Effector memory CD4-positive, alpha-beta T cell (primary cell): Measurements from ENCODE around the gene FGD3.
"Not testable (repeated sequence)": the region's sequence is repeated elsewhere in the genome, so short reads cannot be mapped to it uniquely, and the experiment has no call there.

ENCODE experiments used
- DNase-seq, 3 donors: peaks; one replicate each; pipeline ENCODE4 v3.0.0-alpha.2; 2020
- H3K27ac ChIP-seq: 2 replicates; pipeline ENCODE4 v1.7.0; 2013; ENCODE audit warnings: mild to moderate bottlenecking, low read length, moderate library complexity; ENCODE audit not compliant: insufficient read depth, poor library complexity, severe bottlenecking
- H3K27me3 ChIP-seq: replicated peaks from 2 replicates; pipeline ENCODE4 v1.7.0; 2013; ENCODE audit warnings: mild to moderate bottlenecking, low read length; ENCODE audit not compliant: insufficient read depth, control insufficient read depth, poor library complexity, severe bottlenecking
- H3K36me3 ChIP-seq: 2 replicates; pipeline ENCODE4 v1.7.0; 2013; ENCODE audit warnings: mild to moderate bottlenecking, low read length, moderate library complexity; ENCODE audit not compliant: control insufficient read depth, insufficient read depth
- H3K4me1 ChIP-seq: 2 replicates; pipeline ENCODE4 v1.7.0; 2013; ENCODE audit warnings: low read length, mild to moderate bottlenecking; ENCODE audit not compliant: control insufficient read depth, insufficient read depth, poor library complexity, severe bottlenecking
- H3K4me3 ChIP-seq: 2 replicates; pipeline ENCODE4 v1.7.0; 2013; ENCODE audit warnings: low read length, low read depth, mild to moderate bottlenecking; ENCODE audit not compliant: insufficient read depth, poor library complexity, severe bottlenecking
- H3K9me3 ChIP-seq: 2 replicates; pipeline ENCODE4 v1.7.0; 2013; ENCODE audit warnings: mild to moderate bottlenecking, low read length, moderate library complexity; ENCODE audit not compliant: control insufficient read depth

Gene FGD3

DNA sequence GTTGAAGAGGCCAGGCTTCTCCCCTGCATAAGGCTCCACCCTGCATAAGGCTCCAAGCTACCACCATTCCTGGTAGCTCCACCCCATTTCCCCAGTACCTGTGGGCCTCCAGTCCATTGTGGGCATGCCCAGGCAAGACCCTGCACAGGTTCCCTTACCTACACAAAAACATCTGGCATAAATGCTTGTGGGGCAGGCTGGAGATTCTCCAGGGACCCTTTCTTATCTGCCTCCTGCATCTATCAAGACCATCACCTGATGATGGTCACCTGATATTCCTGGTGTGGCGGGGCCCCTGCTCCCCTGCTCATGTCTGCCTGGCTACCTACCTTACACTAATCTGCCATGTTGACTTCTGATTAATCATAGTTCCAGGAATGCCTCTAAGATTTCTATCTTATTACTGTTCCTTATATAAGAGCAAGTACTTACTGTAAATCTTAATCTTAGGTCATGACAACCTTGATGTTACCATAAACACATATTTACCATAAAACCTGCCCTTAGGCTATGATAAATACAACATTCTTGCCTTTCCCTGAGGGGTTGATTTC, 41.0 kb downstream of the FGD3 start:
- Histone ChIP-seq H3K27ac (peak overlapping the region; percentile 37), H3K9me3 (no peaks in the 10 kb centered on the region), H3K4me3 (no peak overlapping the region), H3K36me3 (peaks cover 10% of the 10 kb centered on the region), H3K4me1 (peaks cover 41% of the 10 kb centered on the region), H3K27me3 (no peaks in the 10 kb centered on the region)
- DNase-seq: no peak

DNA sequence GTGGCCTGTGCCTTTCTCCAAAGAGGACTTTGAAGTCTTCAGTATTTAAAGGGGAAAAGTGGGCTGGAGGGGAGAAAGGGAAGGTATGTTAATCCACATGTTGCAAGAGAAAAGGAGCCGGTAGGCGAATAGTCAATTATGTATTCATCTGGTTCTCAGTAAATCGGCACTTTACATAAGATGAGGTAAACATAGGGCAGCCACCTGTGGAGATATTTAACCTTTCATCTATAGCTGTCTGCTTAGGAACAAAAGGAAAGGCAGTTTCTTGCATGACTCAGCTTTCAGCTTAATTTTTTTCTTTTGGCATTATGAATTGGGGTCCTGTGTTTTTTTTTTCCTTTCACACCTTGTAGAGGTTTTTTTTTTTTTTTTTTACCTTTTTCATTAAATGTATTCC, 42.2 kb downstream of the FGD3 start:
- no peaks in the 10 kb centered on the region for H3K27me3 ChIP-seq
- H3K4me3 ChIP-seq: no peak overlapping the region
- peaks cover 39% of the 10 kb centered on the region for H3K4me1 ChIP-seq
- DNase-seq: no peak
- H3K9me3 ChIP-seq: no peaks in the 10 kb centered on the region
- H3K27ac ChIP-seq: no peak overlapping the region
- peaks cover 1% of the 10 kb centered on the region for H3K36me3 ChIP-seq

DNA sequence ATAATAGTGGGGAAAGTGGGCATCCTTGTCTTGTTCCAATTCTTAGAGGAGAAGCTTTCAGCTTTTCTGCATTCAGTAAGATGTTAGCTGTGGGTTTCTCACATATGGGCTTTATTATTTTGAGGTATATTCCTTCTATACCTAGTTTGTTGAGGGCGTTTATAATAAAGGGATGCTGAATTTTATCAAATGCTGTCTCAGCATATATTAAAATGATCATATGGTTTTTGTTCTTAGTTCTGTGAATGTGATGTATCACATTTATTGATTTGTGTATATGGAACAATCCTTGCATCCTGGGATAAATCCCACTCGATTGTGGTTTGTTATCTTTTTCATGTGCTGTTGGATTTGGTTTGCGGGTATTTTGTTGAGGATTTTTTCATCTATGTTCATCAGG, 43.1 kb downstream of the FGD3 start:
- H3K4me3 ChIP-seq: no peak overlapping the region
- no peaks in the 10 kb centered on the region for H3K36me3 ChIP-seq
- H3K27me3 ChIP-seq: no peaks in the 10 kb centered on the region
- no peak for DNase-seq
- H3K9me3 ChIP-seq: no peaks in the 10 kb centered on the region
- peak overlapping the region; percentile 14 for H3K27ac ChIP-seq
- H3K4me1 ChIP-seq: peaks cover 33% of the 10 kb centered on the region

DNA sequence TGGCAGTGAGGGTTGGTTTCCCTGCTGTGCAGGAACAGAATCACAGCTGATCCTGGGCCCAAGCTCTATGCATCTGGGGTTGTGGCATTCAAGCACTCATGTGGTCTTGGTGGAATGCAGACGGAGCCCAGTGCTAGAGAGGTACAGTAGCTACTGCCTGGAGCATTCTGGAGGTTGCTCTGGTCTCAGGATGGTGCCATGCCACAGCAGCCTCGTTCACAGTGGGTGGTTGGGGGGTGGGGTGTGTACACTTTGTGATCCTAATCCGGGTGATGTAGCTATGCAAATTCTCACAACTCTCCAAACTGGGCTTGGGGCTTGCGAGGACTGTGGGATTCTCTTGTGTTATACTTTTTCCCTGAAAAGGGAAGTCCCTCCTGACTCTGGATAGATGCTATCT, 45.2 kb downstream of the FGD3 start:
- peak overlapping the region; percentile 11 for H3K27ac ChIP-seq
- no peak overlapping the region for H3K4me3 ChIP-seq
- DNase-seq: no peak
- H3K4me1 ChIP-seq: peaks cover 23% of the 10 kb centered on the region
- no peaks in the 10 kb centered on the region for H3K36me3 ChIP-seq
- no peaks in the 10 kb centered on the region for H3K9me3 ChIP-seq
- no peaks in the 10 kb centered on the region for H3K27me3 ChIP-seq

DNA sequence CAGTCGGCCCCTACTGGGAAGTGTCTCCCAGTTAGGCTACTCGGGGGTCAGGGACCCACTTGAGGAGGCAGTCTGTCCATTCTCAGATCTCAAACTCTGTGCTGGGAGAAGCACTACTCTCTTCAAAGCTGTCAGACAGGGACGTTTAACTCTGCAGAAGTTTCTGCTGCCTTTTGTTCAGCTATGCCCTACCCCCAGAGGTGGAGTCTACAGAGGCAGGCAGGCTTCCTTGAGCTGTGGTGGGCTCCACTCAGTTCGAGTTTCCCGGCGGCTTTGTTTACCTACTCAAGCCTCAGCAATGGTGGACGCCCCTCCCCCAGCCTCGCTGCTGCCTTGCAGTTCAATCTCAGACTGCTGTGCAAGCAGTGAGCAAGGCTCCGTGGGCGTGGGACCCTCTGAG, 51.5 kb downstream of the FGD3 start:
- not testable (repeated sequence) for H3K27me3 ChIP-seq, H3K4me3 ChIP-seq, DNase-seq, H3K9me3 ChIP-seq, H3K27ac ChIP-seq
- Histone ChIP-seq H3K36me3 (peaks cover 12% of the 10 kb centered on the region), H3K4me1 (peaks cover 29% of the 10 kb centered on the region)

DNA sequence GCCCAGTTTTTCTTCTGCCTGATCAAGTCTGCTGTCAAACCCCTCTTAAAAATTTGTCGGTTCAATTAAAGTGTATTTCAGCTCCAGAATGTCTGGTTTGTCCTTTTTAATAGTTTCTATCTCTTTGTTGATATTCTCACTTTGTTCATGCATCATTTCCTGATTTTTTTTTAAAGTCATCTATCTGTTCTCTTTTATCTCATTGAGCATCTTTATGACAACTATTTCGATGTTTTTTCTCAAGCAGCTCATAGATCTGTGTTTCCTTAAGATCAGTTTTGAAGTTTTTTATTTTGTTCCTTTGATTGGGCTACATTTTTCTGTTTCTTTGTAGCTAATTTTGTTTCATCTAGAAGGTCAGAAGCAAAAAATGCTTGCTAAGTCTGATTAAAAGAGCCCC, 53.7 kb downstream of the FGD3 start:
- DNase-seq: no peak
- Histone ChIP-seq H3K4me3 (no peak overlapping the region), H3K36me3 (peaks cover 32% of the 10 kb centered on the region), H3K9me3 (no peaks in the 10 kb centered on the region), H3K4me1 (peaks cover 37% of the 10 kb centered on the region), H3K27ac (peak overlapping the region; percentile 60), H3K27me3 (no peaks in the 10 kb centered on the region)

DNA sequence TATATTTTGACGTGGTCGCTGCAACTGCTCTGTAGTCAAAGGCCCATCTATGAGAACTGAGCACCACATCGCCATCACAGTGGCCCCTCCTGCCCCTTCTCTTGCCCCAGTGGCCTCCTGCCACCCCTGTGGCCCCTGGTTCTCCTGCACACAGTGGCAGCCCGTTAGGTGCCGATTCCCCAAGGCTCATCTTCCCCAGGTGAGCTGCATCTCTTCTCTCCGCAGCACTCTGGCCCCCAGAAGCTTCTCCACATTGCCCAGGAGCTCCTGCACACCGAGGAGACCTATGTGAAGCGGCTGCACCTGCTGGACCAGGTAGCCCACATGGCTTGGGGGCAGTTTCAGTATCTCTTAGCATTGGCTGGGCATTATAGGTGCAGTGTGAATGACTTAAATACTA, 55.4 kb downstream of the FGD3 start:
- Histone ChIP-seq H3K36me3 (peaks cover 44% of the 10 kb centered on the region), H3K4me3 (no peak overlapping the region), H3K27me3 (no peaks in the 10 kb centered on the region), H3K4me1 (peaks cover 37% of the 10 kb centered on the region), H3K27ac (peak overlapping the region; percentile 33), H3K9me3 (no peaks in the 10 kb centered on the region)
- no peak for DNase-seq

DNA sequence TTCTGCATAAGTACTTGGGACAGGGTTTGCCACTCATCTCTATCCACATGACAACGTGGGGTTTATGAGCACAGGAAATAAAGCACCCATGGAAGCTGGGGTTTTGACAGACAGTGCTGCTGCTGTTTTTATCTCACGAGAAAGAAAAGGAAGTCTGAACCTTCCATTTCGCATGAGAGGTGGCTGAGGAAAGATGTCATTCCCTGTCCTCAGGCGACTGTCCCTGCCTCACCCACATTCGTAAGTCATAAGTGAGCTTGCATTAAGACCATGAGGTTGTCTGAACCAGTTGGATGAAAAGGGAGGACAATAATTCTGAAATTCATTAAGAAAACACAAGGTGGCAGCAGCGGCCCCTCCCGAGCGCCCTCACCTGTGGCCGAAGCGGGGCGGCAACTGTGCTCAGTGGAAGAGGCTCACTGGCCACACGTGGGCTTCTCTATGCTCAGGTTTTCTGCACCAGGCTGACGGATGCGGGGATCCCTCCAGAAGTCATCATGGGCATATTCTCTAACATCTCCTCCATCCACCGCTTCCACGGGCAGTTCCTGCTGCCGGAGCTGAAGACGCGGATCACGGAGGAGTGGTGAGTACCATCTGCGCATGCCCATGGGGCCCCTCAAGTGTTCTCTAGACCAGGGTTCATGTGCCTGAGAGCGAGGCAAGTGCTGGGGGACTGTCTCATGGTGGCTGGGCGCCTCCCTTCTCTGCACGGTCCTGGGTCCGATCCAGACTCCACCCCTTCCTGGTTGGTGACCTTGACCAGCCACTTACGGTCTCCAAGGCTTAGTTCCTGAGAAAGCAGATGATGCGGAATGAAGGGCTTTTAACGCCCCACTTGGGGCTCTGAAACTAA, 56.5 kb downstream of the FGD3 start:
- peaks cover 55% of the 10 kb centered on the region for H3K36me3 ChIP-seq
- H3K27ac ChIP-seq: peak overlapping the region; percentile 47
- H3K27me3 ChIP-seq: no peaks in the 10 kb centered on the region
- H3K9me3 ChIP-seq: no peaks in the 10 kb centered on the region
- H3K4me3 ChIP-seq: no peak overlapping the region
- DNase-seq: peak; percentile 31 to 53 (median 41)
- H3K4me1 ChIP-seq: peaks cover 37% of the 10 kb centered on the region

DNA sequence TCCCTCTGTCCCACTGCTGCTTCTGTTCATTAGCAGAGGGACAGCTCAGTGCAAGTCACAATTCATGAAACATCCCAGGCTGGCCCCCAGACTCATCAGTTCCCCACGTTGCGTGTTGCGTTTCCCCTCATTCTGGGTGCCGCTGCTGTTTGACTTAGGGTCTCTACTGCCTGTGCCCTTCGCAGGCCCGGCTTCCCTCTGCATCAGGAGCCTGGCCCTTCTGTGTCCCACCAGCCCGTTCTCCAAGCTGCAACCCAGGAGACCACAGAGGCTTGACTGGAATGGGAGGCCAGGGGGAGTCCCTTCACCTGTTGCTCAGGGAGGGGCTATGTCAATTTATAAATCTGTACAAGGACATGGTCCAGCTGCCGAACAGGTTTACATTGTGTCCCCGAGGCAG, 57.2 kb downstream of the FGD3 start:
- Histone ChIP-seq H3K4me3 (no peak overlapping the region), H3K4me1 (peaks cover 37% of the 10 kb centered on the region), H3K27me3 (no peaks in the 10 kb centered on the region), H3K9me3 (no peaks in the 10 kb centered on the region), H3K36me3 (peaks cover 58% of the 10 kb centered on the region), H3K27ac (peak overlapping the region; percentile 47)
- DNase-seq: no peak

DNA sequence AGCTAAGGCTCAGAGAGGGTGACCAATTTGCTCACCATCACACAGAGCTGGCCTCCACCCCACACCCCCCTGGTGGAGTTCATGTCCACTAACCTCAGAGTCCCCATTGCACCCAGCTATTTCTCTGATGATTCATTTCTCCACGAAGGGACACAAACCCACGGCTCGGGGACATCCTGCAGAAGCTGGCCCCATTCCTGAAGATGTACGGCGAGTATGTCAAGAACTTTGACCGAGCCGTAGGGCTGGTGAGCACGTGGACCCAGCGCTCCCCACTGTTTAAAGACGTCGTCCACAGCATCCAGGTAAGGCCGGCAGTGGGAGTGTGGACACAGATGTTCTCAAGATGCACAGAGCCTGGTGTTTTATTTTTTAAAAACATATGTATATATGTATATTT, 58.6 kb downstream of the FGD3 start:
- H3K36me3 ChIP-seq: peaks cover 71% of the 10 kb centered on the region

More for the DNA sequence above, 58.6 kb downstream of the FGD3 start:
- H3K4me3 ChIP-seq: no peak overlapping the region
- H3K9me3 ChIP-seq: no peaks in the 10 kb centered on the region
- H3K27me3 ChIP-seq: no peaks in the 10 kb centered on the region
- no peak overlapping the region for H3K27ac ChIP-seq
- DNase-seq: no peak
- peaks cover 36% of the 10 kb centered on the region for H3K4me1 ChIP-seq
